ENCODE measurements around the gene CGB1.

DNA sequence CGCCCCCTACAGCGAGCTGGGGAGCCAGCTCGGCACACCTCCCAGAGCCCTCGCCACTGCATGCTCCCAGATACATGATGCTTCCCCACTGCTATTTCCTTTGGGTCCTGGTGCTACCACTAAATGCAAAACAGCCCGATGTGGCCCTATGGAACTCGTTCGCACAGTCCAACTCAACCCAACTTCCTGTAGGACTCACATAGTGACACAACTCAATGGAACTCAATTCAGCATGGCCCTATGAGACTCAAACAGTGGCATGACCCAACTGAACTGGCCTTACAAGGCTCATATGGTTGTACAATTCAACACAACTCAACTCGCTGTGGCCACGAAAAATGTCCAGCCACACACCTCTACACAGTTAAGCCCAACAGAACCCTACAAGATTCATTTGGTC, 32.3 kb upstream of the CGB1 start:
- TF ChIP-seq CCNT2 (IDR thresholded peaks at IDR 0.05; ENCODE audit: borderline replicate concordance, extremely low read depth, insufficient read length, low read depth, low read length), result no peak
- no peak for TF ChIP-seq ARHGAP35 (IDR thresholded peaks at IDR 0.05; ENCODE audit: partially characterized antibody)
- TF ChIP-seq, protein P1, sequence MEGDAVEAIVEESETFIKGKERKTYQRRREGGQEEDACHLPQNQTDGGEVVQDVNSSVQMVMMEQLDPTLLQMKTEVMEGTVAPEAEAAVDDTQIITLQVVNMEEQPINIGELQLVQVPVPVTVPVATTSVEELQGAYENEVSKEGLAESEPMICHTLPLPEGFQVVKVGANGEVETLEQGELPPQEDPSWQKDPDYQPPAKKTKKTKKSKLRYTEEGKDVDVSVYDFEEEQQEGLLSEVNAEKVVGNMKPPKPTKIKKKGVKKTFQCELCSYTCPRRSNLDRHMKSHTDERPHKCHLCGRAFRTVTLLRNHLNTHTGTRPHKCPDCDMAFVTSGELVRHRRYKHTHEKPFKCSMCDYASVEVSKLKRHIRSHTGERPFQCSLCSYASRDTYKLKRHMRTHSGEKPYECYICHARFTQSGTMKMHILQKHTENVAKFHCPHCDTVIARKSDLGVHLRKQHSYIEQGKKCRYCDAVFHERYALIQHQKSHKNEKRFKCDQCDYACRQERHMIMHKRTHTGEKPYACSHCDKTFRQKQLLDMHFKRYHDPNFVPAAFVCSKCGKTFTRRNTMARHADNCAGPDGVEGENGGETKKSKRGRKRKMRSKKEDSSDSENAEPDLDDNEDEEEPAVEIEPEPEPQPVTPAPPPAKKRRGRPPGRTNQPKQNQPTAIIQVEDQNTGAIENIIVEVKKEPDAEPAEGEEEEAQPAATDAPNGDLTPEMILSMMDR (IDR thresholded peaks at IDR 0.05 in 2 of 3, conservative IDR thresholded peaks at IDR 0.05 in 1 of 3; ENCODE audit: insufficient read depth in 2 of 3, low read depth in 1 of 3, low read length in 3 of 3), result no peak
- TF ChIP-seq CC2D1A (IDR thresholded peaks at IDR 0.05), result no peak
- TF ChIP-seq POLR2A (conservative IDR thresholded peaks at IDR 0.05), result no peak
- no peak for TF ChIP-seq GATAD2B (IDR thresholded peaks at IDR 0.05; ENCODE audit: borderline replicate concordance)
- TF ChIP-seq, protein P2, sequence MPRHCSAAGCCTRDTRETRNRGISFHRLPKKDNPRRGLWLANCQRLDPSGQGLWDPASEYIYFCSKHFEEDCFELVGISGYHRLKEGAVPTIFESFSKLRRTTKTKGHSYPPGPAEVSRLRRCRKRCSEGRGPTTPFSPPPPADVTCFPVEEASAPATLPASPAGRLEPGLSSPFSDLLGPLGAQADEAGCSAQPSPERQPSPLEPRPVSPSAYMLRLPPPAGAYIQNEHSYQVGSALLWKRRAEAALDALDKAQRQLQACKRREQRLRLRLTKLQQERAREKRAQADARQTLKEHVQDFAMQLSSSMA (CRISPR knock-in tag; IDR thresholded peaks at IDR 0.05), result no peak
- TF ChIP-seq, protein P3, sequence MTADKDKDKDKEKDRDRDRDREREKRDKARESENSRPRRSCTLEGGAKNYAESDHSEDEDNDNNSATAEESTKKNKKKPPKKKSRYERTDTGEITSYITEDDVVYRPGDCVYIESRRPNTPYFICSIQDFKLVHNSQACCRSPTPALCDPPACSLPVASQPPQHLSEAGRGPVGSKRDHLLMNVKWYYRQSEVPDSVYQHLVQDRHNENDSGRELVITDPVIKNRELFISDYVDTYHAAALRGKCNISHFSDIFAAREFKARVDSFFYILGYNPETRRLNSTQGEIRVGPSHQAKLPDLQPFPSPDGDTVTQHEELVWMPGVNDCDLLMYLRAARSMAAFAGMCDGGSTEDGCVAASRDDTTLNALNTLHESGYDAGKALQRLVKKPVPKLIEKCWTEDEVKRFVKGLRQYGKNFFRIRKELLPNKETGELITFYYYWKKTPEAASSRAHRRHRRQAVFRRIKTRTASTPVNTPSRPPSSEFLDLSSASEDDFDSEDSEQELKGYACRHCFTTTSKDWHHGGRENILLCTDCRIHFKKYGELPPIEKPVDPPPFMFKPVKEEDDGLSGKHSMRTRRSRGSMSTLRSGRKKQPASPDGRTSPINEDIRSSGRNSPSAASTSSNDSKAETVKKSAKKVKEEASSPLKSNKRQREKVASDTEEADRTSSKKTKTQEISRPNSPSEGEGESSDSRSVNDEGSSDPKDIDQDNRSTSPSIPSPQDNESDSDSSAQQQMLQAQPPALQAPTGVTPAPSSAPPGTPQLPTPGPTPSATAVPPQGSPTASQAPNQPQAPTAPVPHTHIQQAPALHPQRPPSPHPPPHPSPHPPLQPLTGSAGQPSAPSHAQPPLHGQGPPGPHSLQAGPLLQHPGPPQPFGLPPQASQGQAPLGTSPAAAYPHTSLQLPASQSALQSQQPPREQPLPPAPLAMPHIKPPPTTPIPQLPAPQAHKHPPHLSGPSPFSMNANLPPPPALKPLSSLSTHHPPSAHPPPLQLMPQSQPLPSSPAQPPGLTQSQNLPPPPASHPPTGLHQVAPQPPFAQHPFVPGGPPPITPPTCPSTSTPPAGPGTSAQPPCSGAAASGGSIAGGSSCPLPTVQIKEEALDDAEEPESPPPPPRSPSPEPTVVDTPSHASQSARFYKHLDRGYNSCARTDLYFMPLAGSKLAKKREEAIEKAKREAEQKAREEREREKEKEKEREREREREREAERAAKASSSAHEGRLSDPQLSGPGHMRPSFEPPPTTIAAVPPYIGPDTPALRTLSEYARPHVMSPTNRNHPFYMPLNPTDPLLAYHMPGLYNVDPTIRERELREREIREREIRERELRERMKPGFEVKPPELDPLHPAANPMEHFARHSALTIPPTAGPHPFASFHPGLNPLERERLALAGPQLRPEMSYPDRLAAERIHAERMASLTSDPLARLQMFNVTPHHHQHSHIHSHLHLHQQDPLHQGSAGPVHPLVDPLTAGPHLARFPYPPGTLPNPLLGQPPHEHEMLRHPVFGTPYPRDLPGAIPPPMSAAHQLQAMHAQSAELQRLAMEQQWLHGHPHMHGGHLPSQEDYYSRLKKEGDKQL (CRISPR knock-in tag; IDR thresholded peaks at IDR 0.05; ENCODE audit: borderline replicate concordance), result no peak

All from K562 (cell line).